ENCODE measurements around the gene CATSPER3. TPM values are rescaled to one million over a fixed set of nuclear protein-coding genes. Genes with fewer than 3 reads are reported as not detected.

Gene CATSPER3
- total RNA-seq, 1 experiment from 2014 or later: not detected

Other genes with a start within 250 kb of the CATSPER3 start
- gene CAMLG, start 229.4 kb upstream of the CATSPER3 start, total RNA-seq (2014; rRNA removed; shearing (Covaris generic)): 24.1 and 34.0 TPM in 2 replicates
- gene DDX46, start 209.1 kb upstream of the CATSPER3 start, total RNA-seq (2014; rRNA removed; shearing (Covaris generic)): 28.4 and 31.5 TPM in 2 replicates
- 28.5 and 41.4 TPM in 2 replicates for gene C5orf24, start 121.9 kb upstream of the CATSPER3 start, total RNA-seq (2014; rRNA removed; shearing (Covaris generic))
- 107 and 129 TPM in 2 replicates for gene TXNDC15, start 93.5 kb upstream of the CATSPER3 start, total RNA-seq (2014; rRNA removed; shearing (Covaris generic))
- 7.6 and 9.9 TPM in 2 replicates for gene PCBD2, start 62.8 kb upstream of the CATSPER3 start, total RNA-seq (2014; rRNA removed; shearing (Covaris generic))
- 27.0 and 32.6 TPM in 2 replicates for gene PITX1, start 66.3 kb downstream of the CATSPER3 start, total RNA-seq (2014; rRNA removed; shearing (Covaris generic))

Measured in H4 (cell line).